Measurements from ENCODE around the gene EPS15.

DNA sequence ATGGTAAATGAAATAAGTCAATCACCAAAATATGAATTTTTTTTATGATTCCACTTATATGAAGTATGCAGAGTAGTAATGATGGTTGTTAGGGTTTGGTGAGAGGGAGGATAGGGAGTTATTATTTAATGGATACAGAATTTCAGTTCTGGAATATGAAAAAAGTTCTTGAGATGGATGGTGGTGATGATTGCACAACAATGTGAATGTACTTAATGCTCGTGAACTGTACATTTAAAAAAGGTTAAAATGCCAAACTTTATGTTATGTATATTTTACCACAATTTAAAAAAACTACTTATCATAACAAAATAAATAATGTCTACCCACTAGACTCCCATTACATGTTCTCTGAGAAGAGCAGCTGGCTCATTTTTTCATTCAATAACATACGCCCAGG, 133.3 kb downstream of the EPS15 start:
- no peak for TF ChIP-seq EZH2phosphoT487 (IDR thresholded peaks at IDR 0.05; ENCODE audit: low read depth, severe bottlenecking, unreplicated experiment)
- TF ChIP-seq, protein P1, sequence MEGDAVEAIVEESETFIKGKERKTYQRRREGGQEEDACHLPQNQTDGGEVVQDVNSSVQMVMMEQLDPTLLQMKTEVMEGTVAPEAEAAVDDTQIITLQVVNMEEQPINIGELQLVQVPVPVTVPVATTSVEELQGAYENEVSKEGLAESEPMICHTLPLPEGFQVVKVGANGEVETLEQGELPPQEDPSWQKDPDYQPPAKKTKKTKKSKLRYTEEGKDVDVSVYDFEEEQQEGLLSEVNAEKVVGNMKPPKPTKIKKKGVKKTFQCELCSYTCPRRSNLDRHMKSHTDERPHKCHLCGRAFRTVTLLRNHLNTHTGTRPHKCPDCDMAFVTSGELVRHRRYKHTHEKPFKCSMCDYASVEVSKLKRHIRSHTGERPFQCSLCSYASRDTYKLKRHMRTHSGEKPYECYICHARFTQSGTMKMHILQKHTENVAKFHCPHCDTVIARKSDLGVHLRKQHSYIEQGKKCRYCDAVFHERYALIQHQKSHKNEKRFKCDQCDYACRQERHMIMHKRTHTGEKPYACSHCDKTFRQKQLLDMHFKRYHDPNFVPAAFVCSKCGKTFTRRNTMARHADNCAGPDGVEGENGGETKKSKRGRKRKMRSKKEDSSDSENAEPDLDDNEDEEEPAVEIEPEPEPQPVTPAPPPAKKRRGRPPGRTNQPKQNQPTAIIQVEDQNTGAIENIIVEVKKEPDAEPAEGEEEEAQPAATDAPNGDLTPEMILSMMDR (IDR thresholded peaks at IDR 0.05; ENCODE audit: poor library complexity): no peak

All from hepatocyte (in vitro differentiated cells).